GM12874 (cell line): ENCODE measurements around the gene C16orf87.
A peak's percentile ranks its signal among the peaks of the same experiment; 100 is the strongest.

Source experiments
- CTCF ChIP-seq: IDR thresholded peaks from 2 replicates; pipeline ENCODE4 v1.5.1; 2011; ENCODE audit warnings: low read depth, mild to moderate bottlenecking, control low read depth, low read length, moderate library complexity; ENCODE audit not compliant: insufficient read depth

Gene C16orf87, protein sequence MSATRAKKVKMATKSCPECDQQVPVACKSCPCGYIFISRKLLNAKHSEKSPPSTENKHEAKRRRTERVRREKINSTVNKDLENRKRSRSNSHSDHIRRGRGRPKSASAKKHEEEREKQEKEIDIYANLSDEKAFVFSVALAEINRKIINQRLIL

GRCh38 chr16:46830902-46831647 lies at the start of gene C16orf87:
Gene C16orf87, minus strand, starts transcription at chr16:46831180. Its CDS starts 31 bp downstream, at chr16:46831149.
- TF ChIP-seq CTCF = 0 out of 2 replicates have a peak, but pooled peaks have one; percentile 8

GRCh38 chr16:46875243-46875642 lies 44.3 kb upstream of the C16orf87 start:
- no peak for TF ChIP-seq CTCF

- no peak for TF ChIP-seq CTCF
These were observed 42.2 kb upstream of the C16orf87 start for GRCh38 chr16:46873201-46873600.

GRCh38 chr16:46871597-46871996 lies 40.6 kb upstream of the C16orf87 start:
- no peak for TF ChIP-seq CTCF

DNA sequence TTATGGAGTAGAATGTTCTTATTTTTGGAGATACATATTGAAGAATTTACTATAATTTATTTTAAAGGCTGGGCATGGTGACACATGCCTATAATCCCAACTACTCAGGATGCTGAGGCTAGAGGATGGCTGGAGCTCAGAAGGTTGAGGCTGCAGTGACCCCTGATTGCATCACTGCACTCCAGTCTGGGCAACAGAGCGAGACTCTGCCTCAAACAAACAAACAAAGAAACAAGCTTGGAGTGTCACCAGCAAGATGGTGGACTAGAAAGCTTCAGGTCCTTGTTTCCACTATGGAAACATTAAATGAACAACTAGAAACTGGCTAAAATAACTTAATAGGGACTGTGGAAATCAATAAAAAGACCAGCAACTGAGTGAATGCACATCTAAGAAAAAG lies 35.3 kb upstream of the C16orf87 start:
- no peak for TF ChIP-seq CTCF

DNA sequence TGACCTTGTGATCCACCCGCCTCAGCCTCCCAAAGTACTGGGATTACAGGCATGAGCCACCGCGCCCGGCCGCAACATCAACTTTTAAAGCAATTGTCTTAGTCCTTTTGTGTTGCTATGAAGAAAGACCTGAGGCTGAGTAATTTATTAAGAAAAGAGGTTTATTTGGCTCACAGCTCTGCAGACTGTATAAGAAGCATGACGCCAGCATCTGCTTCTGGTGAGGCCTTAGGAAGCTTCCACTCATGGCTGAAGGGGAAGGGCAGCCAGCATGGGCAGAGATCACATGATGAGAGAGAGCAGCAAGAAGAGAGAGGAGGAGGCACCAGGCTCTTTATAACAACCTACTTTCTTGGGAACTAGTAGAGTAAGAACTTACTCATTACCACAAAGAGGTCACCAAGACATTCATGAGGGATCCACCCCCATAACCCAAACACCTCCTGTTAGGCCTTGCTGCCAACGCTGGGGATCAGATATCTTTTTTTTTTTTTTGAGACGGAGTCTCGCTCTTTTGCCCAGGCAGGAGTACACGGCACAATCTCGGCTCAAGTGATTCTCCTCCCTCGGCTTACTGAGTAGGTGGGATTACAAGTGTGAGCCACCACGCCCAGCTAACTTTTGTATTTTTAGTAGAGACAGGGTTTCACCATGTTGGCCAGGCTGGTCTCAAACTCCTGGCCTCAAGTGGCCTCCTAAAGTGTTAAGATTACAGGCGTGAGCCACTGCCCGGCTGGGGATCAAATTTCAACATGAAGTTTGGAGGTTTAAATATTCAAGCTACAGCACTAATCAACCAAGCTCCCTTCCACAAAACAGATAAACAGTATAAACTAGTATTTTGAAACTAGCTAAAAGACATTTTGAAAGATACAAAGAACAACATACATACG lies 31.8 kb upstream of the C16orf87 start:
- no peak for TF ChIP-seq CTCF

- TF ChIP-seq CTCF = no peak
These were observed 28.8 kb upstream of the C16orf87 start for GRCh38 chr16:46859719-46860152.
